Prostate gland (tissue), 2 donors: Measurements from ENCODE around the gene FRMPD4.

ENCODE experiments used
- POLR2AphosphoS5 ChIP-seq: sonication (generic); formaldehyde crosslinking; IDR thresholded peaks from one replicate; pipeline ENCODE4 v1.6.1; 2017; ENCODE audit warnings: antibody characterized with exemption
- TF ChIP-seq, protein P1 (sequence below), 4 experiments: fragments of 200-600 bp in 2 of 4; fragments of 450-650 bp in 2 of 4; sonication (generic) in 2 of 4; IDR thresholded peaks; 1 replicate in 3 of 4; 2 replicates in 1 of 4; pipeline ENCODE4 v1.5.1; 2016 to 2019; ENCODE audit warnings: antibody characterized with exemption in 4 of 4, mild to moderate bottlenecking in 2 of 4, moderate library complexity in 2 of 4

DNA sequence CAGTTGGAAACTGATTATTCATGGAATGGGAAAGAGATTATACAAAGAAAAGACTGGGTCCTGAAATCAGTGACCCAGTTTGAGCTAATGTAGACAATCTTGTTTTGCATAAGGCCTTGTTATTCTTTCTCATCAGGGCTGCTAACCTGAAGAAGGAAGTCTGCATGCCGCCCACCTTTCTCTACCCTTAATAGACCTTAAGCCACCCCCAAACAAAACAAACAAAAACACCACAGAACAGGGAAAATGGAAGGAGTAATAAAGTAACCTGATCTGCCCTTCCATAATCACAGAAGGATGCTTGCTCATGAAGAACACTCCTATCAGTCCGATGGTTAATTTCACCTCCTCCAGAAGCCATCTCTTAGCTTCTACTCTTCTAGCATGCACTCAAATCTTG is 288.1 kb downstream of the FRMPD4 start:
- TF ChIP-seq, protein P1, sequence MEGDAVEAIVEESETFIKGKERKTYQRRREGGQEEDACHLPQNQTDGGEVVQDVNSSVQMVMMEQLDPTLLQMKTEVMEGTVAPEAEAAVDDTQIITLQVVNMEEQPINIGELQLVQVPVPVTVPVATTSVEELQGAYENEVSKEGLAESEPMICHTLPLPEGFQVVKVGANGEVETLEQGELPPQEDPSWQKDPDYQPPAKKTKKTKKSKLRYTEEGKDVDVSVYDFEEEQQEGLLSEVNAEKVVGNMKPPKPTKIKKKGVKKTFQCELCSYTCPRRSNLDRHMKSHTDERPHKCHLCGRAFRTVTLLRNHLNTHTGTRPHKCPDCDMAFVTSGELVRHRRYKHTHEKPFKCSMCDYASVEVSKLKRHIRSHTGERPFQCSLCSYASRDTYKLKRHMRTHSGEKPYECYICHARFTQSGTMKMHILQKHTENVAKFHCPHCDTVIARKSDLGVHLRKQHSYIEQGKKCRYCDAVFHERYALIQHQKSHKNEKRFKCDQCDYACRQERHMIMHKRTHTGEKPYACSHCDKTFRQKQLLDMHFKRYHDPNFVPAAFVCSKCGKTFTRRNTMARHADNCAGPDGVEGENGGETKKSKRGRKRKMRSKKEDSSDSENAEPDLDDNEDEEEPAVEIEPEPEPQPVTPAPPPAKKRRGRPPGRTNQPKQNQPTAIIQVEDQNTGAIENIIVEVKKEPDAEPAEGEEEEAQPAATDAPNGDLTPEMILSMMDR (IDR thresholded peaks at IDR 0.05) = no peak
- TF ChIP-seq POLR2AphosphoS5 = no peak
